Amniotic stem cell (primary cell): ENCODE data around the gene CCDC112.

Experiments
- DNase-seq: peaks from one replicate; lab custom pipeline; 2025; lab: John Stamatoyannopoulos, UW

The CCDC112 gene

DNA sequence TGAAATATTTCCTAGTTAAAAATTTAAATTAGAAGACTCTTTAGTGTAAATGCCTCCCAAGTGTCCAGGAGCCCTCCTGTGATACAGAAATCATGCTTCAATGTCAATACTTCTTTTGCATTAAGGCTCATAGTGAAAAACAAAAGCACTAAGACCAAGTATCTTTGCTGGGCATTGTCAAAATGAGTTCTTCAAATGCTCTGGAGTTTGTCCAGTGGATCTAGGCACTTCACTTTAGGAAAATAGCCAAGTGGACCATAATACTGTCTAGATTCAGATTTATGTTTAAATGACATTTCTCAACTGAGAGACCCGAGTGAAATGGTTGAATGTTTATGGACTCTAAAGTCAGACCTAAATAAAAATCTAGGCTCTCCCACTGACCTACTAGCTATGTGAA, 21.3 kb upstream of the CCDC112 start:
- DNase-seq: no peak

DNA sequence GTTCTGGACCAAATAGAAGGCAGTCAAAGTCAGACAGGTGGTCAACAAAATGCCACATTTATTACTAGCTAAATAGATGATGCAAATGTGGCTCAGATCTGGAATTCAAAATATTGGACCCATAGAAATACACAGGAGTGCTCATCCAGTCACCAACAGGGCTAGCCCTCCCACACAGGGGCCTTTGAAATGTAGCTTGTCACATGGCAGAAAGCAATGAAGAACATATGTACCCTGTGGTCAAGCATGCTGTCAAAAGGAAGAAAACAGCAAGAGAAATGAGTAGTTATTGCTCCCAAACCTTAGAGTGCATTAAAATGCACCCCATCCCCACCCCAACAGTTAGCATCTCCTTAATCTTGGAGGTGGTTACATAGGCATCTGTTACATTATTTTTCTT, 20.9 kb upstream of the CCDC112 start:
- no peak for DNase-seq

DNA sequence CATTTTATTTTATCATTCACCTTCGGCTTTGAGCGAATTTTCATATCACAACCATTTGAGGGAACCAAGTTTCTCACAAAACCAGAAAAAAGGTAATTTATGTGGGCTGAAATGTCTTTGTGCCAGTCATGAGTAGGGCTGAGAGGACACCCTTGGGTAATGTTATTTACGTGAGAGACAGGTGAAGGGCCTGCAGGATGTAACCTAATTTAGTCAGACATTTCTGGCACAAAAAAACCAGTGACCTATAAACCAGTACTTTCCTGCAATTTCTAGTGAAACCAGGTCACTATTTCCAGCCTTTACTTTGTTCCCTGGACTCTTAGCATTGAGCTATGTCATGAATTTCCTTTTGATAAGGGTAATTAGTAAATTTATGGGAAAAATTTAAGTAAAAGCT, 17.2 kb upstream of the CCDC112 start:
- no peak for DNase-seq

GRCh38 chr5:115313052-115313451, 16.6 kb upstream of the CCDC112 start:
- no peak for DNase-seq

DNA sequence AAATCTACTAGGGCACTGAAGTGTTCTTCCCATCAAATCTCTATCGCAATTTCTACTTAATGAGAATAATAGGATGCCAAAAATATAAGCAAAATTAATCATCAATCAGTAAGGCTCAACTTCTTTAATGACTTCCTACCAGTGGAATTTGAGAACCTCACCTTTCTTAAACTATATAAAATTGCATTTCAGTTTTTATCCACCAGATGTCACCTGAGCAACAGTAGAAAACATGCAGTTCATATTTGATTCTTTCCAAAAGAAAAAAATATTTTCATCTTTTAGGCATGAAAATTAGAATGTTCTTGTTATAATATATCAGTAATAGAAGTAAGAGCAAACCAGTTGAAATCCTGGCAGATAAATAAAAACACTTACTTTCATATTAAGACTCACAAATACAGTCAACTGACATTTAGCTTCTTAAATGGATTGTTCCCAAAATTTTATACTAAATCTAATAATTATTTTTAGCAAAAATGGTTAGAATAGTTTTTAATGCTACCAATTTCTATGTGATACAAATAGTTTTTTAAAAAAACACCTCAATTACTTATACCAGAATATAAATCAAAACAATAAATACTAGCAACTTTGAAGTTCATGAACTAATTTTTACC, 13.4 kb upstream of the CCDC112 start:
- peak; percentile 23 for DNase-seq

DNA sequence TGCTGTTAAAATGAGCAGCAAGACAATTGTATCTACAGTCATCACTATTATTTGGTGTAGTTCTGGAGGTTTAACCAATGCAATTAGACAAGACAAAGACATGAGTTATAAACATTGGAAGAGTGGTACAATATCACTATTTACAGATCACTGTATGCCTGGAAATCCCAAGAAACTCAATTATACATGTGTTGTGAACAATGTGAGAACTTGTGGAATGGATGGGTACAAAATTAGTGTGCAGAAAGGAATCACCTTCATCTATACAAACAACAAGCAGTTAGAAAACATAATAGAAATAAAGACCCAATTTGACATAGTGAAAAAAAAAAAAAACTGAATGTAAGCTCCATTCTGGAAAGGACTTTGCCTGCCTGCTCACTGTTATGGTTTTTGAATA, 12.4 kb upstream of the CCDC112 start:
- DNase-seq: no peak

DNA sequence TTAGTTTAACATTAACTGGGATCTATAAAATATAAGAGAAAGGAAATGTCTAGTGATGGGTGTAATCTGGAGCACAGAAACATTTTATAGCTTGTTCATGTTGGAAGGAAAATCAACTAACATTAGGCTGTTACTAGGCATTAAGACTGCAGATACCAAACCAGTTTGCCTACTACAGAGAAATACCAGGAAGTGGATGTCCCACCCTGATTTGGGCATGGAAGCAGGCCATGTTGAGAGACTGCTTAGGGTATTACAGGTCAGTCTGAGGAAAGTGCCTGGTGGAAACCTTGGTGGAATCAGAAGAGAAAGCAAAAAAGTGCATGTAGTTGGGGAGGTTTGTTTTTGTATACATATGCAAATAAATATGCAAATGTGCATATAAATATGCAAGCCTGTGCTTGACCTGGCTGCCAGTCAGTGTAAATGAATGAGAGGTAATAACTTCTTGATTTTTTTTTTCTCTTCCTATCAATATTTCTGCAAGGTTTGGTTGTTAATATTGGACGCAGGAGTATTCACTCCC, 9.6 kb upstream of the CCDC112 start:
- DNase-seq: no peak

GRCh38 chr5:115304496-115304895, 8.0 kb upstream of the CCDC112 start:
- DNase-seq: no peak

DNA sequence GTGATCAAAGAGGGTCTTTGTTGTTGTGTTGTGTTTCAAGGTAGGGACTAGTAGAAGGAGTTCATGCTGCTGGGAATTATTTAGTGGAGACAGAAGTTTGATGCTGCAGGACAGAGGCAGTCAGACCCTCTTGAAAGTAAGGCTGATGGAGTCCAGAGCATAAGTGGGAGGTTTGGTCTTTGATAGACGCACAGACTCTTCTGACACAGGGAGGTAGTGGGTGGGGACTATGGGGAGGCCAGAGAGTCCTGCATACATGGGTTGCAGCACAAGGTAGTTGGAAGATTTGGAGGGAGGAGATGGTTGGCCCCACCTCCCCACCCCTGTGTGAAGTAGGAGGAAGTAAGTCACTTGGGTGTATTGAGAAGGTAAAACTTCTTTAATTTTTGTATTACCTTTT, 2.4 kb upstream of the CCDC112 start:
- no peak for DNase-seq

DNA sequence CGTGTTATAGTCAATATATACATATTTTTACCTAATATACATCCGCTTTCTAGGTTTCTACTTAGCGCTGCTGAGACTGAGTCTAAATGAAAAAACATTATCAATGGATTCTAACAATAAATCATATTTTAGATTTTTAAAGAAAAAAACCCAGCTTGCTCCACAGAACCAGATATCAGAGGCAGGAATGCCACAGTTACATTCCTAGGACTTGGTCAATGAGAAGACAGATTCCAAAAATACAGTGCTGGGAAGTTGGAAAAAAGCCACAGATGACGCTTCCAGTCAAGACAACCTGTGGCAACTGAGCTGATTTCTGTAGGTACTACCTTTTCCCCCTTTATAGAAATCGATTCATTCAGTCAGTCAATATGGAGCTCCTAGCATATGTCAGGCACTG, 577 bp upstream of the CCDC112 start:
- no peak for DNase-seq

- no peak for DNase-seq
These were observed 704 bp downstream of the CCDC112 start for GRCh38 chr5:115295777-115296123.

GRCh38 chr5:115291397-115291796, 5.1 kb downstream of the CCDC112 start:
- no peak for DNase-seq

- no peak for DNase-seq
These were observed 7.3 kb downstream of the CCDC112 start for GRCh38 chr5:115289104-115289503.

DNA sequence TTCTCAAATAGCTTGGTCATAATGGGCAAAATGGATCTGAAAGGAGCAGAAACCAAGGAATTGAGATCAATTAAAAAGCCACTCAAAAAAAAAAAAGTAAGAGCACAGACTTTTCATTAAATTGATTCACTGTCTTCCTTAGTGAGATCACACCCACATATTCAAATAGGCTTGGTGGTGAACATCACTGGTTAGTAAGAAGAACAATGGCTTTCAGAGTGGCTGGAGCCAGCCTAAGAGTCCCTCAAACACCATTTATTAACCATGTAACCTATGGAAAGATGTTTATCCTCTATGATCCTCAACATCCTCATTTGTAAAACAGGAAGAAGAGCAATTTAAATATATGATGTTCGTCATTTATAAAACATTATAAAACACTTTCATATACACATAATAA, 12.4 kb downstream of the CCDC112 start:
- no peak for DNase-seq

DNA sequence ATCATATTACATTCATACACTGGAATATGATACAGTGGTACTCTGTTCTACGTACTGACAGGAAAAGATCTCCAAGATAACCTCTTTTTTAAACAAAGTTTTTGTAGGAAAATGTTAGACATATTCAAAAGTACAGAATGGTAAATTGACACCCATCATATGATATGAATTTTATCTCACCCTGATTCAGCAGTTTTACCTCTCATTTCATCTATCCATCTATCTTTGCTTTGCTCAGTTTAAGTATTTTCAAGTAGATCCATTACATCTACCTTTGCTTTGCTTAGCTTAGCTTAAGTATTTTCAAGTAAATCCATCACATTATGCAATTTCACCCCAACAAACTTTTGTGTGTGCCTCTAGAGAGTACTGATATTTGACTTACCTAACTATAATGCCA, 14.3 kb downstream of the CCDC112 start:
- no peak for DNase-seq

- DNase-seq: no peak
These were observed 21.9 kb downstream of the CCDC112 start for GRCh38 chr5:115274584-115274983.

DNA sequence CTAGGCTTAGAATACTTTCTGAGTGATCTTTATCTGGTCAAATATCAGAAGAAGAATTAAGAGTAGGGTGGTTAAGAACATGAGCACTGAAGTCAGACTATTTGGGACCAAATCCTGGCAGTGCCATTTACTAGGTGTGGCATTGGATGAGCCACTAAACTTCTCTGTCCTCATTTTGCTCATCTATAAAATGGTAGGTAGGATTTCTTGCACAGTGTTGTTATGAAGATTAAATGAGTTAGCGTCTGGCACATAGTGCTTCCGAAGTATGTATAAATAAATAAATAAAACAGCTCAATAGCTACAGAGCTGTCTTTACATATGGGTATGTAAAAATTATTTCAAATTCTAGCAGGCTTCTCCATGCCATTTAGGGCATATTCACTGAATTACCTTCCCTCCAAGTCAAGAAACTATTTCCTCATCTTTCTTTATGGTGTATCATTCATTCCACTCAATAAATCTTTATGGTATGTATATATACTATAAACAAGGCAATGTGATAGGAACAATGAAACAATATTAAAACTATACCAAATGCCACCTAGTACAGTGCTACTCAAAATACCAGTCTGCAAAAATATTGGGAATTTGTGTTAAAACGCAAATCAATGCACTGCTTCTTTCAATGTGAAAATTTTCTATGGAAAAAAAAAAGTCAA, 24.0 kb downstream of the CCDC112 start:
- DNase-seq: no peak

DNA sequence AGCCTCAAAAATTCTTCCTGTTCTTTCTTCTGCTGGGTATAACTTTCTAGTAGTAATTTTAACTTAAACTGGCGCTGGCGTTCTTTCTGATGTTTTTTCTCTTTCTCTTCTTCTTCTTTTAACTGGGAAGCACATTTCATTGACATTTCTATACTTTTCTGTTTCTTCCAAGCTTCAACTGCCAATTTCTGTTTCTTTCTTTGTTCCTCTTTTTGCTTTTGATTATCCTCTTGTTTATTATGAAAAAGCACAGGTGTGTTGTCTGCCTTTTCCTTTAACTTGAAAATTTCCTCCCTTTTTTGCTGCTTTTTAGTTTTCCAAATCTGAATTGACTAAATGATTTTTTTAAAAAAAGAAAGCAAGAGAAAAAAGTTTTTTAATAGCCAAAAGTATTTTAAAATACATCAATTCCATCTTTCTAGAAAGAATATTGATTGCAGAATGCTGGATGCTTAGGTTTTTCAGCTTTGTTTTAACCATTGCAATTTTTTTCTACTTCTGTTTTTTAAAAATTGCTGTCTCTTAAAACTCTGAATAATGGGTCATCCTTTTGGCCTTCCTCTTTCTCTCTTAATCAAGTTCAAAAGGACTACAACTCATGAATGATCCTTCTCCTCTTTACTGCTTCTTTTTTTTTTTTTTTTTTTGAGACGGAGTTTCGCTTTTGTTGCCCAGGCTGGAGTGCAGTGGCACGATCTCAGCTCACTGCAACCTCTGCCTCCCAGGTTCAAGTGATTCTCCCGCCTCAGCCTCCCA, 25.0 kb downstream of the CCDC112 start:
- no peak for DNase-seq

DNA sequence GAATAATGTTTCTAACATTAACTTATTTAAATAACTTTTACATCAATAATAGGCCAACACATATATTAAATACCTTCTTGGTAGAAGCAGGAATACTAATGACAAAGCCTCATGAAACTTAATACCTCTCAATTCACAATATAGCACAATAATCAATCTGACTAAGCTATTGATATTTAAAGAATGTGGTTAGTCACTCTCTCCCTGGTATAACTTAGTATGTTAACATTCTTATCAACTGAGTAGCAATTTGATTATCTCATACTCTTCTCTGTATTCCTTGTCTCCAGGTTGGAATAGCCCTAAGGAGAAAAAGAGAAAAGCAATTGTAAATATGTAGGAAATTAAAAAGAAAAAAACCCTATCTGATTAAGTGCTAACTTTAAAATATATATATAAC, 28.8 kb downstream of the CCDC112 start:
- DNase-seq: peak; percentile 9

- no peak for DNase-seq
These were observed 31.2 kb downstream of the CCDC112 start for GRCh38 chr5:115265220-115265619.

GRCh38 chr5:115264786-115265185, 31.7 kb downstream of the CCDC112 start:
- DNase-seq: no peak

- DNase-seq: no peak
These were observed 33.4 kb downstream of the CCDC112 start for GRCh38 chr5:115263078-115263380.

DNA sequence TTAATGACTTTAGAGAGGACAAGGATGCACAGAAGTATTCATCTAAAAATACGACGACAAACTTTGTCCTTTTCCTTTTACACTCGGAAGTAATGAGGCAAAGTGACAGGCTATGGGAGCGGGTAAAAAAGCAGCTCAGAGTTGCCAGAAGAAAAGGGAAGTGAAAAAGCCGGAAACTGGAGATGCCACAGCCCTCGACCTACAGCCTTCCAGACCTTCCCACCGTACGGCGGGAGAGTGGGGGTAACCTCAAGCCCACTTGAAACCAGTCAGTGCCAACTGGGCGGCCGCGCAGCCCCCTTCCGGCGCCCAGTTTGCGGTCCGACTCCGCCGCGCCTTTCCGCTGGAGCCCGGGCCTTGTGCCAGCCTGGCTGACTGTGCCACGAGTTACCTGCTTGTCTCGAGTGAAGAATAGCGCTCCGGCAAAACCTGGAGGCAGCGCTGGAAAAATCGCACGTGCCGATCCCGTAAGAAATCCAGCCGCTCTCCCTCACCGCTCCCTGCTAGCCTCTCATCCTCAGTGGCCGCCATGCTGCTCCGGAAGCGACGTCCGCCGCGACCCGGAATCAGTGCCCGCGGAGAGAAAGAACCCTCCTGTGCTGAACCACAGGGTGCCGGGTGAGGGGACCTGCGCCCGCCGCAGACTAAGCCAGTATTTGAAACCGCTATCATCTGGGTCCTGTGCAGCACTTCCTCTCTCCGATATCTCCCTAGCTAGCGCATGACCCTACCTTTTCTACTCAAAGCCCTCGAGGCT, 34.0 kb downstream of the CCDC112 start, which contains the start of gene PGGT1B:
TSS of gene PGGT1B (minus strand) at position 557 of the 757 bp plus-strand sequence. CDS start at position 531, 26 bp downstream.
- DNase-seq: peak; percentile 26
